Calu3 (cell line): ENCODE results near the gene THADA. TPM values are rescaled to one million over a fixed set of nuclear protein-coding genes. Genes with fewer than 3 reads are reported as not detected.

ENCODE experiments used
- BruUV-seq: library from RNA; stranded (reverse); fragments of 400-500 nt; replicated peaks from 2 replicates; lab custom pipeline; 2021; lab: Mats Ljungman, UMichigan
- CTCF ChIA-PET: fragments of 300-600 bp; sonication (Branson Sonifier 250); formaldehyde crosslinking; loops from one replicate; lab custom pipeline; 2022; ENCODE audit warnings: antibody characterized with exemption; lab: Charles Lee
- DNase-seq: peaks from one replicate; pipeline ENCODE4 v3.0.0; 2022
- H3K27ac Mint-ChIP-seq: one replicate; pipeline ENCODE4 v1.8.0; 2022; ENCODE audit warnings: mixed read lengths; ENCODE audit not compliant: unreplicated experiment
- H3K27me3 Mint-ChIP-seq: one replicate; pipeline ENCODE4 v1.8.0; 2022; ENCODE audit warnings: mixed read lengths; ENCODE audit not compliant: unreplicated experiment
- H3K36me3 Mint-ChIP-seq: one replicate; pipeline ENCODE4 v1.8.0; 2022; ENCODE audit warnings: mild to moderate bottlenecking, moderate library complexity, mixed read lengths; ENCODE audit not compliant: insufficient read depth, unreplicated experiment
- H3K4me1 Mint-ChIP-seq: one replicate; pipeline ENCODE4 v1.8.0; 2022; ENCODE audit warnings: mild to moderate bottlenecking, low read depth, mixed read lengths; ENCODE audit not compliant: unreplicated experiment
- H3K4me3 Mint-ChIP-seq: one replicate; pipeline ENCODE4 v1.8.0; 2022; ENCODE audit warnings: mild to moderate bottlenecking, low read depth, moderate library complexity, mixed read lengths; ENCODE audit not compliant: unreplicated experiment
- H3K9me3 Mint-ChIP-seq: one replicate; pipeline ENCODE4 v1.8.0; 2022; ENCODE audit warnings: low read depth, mixed read lengths; ENCODE audit not compliant: unreplicated experiment
- intact Hi-C: fragments of 100-400 bp; cut with micrococcal nuclease; formaldehyde crosslinking; loops from one replicate; pipeline ENCODE4 v1.10.0; 2022; ENCODE audit not compliant: unreplicated experiment
- total RNA-seq: library from RNA; stranded (reverse); gene quantifications from 2 replicates; pipeline ENCODE4 v1.2.3, GENCODE V29; 2022
- TF ChIP-seq, protein P1 (sequence below): fragments of 200-600 bp; IDR thresholded peaks from one replicate; pipeline ENCODE4 v1.8.0; 2022; ENCODE audit warnings: antibody characterized with exemption; ENCODE audit not compliant: unreplicated experiment

The THADA gene
- total RNA-seq, 1 experiment from 2014 or later, result 35.5 TPM

DNA sequence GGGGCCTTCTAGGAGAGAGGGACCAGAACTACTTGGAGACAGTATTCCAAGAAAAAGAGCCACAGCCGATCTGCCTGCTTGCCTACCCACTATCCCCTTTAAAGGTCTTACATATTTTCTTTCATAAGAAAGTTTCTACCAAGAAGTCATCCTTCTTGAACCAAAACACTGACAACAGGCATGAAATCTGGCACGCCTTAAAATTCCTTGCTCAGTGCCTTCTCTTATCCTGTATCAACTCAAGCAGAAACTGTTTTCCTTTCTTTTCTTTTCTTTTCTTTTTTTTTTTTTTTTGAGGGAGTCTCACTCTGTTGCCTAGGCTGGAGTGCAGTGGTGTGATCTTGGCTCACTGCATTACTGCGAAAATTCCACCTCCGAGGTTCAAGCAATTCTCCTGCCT is 321.1 kb downstream of the THADA start:
- H3K27me3 Mint-ChIP-seq, result no peaks in the 10 kb centered on the region
- intact Hi-C loops, result no loop called here
- TF ChIP-seq, protein P1, sequence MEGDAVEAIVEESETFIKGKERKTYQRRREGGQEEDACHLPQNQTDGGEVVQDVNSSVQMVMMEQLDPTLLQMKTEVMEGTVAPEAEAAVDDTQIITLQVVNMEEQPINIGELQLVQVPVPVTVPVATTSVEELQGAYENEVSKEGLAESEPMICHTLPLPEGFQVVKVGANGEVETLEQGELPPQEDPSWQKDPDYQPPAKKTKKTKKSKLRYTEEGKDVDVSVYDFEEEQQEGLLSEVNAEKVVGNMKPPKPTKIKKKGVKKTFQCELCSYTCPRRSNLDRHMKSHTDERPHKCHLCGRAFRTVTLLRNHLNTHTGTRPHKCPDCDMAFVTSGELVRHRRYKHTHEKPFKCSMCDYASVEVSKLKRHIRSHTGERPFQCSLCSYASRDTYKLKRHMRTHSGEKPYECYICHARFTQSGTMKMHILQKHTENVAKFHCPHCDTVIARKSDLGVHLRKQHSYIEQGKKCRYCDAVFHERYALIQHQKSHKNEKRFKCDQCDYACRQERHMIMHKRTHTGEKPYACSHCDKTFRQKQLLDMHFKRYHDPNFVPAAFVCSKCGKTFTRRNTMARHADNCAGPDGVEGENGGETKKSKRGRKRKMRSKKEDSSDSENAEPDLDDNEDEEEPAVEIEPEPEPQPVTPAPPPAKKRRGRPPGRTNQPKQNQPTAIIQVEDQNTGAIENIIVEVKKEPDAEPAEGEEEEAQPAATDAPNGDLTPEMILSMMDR, result no peak
- DNase-seq, result no peak
- CTCF ChIA-PET, result no interaction called here
- no peaks in the 10 kb centered on the region for H3K9me3 Mint-ChIP-seq
- H3K4me3 Mint-ChIP-seq, result no peak overlapping the region
- no TSS peak for BruUV-seq
- H3K27ac Mint-ChIP-seq, result no peak overlapping the region
- no peaks in the 10 kb centered on the region for H3K36me3 Mint-ChIP-seq
- H3K4me1 Mint-ChIP-seq, result peaks cover 16% of the 10 kb centered on the region

DNA sequence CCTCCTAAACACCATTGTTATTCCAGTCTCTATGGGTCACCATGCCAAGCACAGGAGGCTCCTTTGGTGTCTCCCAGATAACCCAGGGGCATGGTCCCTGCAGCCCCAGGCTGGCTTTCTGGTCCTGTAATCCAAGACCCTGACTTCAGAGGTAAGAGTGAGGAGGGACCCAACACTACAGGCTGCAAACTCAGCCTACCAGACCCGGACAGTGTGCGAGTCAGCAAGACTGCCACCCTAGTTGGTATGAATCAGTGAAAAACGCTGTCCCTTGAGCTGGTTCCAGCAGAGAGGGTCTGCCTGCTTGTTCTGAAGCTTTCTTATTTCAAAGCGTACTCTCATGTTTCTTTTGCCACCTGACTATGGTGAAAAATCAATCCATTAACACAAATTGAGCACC is 321.8 kb downstream of the THADA start:
- no peak overlapping the region for H3K27ac Mint-ChIP-seq
- no peaks in the 10 kb centered on the region for H3K27me3 Mint-ChIP-seq
- H3K4me1 Mint-ChIP-seq, result peaks cover 16% of the 10 kb centered on the region
- no TSS peak for BruUV-seq
- CTCF ChIA-PET, result no interaction called here
- intact Hi-C loops, result no loop called here
- no peaks in the 10 kb centered on the region for H3K36me3 Mint-ChIP-seq
- no peak for DNase-seq
- H3K4me3 Mint-ChIP-seq, result no peak overlapping the region
- TF ChIP-seq, protein P1, result no peak
- no peaks in the 10 kb centered on the region for H3K9me3 Mint-ChIP-seq

DNA sequence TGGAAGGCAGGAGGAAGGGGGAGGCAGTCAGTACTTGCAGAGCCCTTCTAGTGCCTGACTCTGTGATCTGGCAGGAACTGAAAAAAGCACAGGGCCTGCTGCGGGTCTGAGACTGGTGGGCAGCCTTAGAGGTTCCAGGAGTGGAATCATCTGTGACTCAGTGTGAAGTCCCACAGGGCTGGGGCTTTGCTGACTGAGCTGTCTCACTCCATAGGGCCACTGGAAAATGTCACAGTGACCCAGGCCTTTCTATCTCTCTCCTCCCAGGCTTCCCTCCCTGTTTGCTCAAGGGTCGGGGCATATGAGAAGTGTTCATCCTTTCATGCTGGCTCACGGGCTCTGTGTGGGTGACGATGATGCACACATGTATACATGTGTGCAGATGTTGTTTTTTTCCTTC is 322.3 kb downstream of the THADA start:
- Mint-ChIP-seq H3K4me1 (peaks cover 16% of the 10 kb centered on the region), H3K27me3 (no peaks in the 10 kb centered on the region), H3K27ac (no peak overlapping the region), H3K9me3 (no peaks in the 10 kb centered on the region), H3K4me3 (no peak overlapping the region), H3K36me3 (no peaks in the 10 kb centered on the region)
- no peak for DNase-seq
- CTCF ChIA-PET, result no interaction called here
- TF ChIP-seq, protein P1, result no peak
- intact Hi-C loops, result no loop called here
- no TSS peak for BruUV-seq

GRCh38 chr2:43270930-43271615 is 324.8 kb downstream of the THADA start:
- CTCF ChIA-PET, result interaction anchor here (0.7 kb wide), 1 partner anchor 228 kb away, joined by 3 read pairs; no protein-coding TSS in a partner anchor
- H3K4me3 Mint-ChIP-seq, result no peak overlapping the region
- no peaks in the 10 kb centered on the region for H3K4me1 Mint-ChIP-seq
- BruUV-seq, result no TSS peak
- H3K27ac Mint-ChIP-seq, result no peak overlapping the region
- intact Hi-C loops, result no loop called here
- no peaks in the 10 kb centered on the region for H3K27me3 Mint-ChIP-seq
- no peaks in the 10 kb centered on the region for H3K9me3 Mint-ChIP-seq
- H3K36me3 Mint-ChIP-seq, result peaks cover 6% of the 10 kb centered on the region
- no peak for DNase-seq
- TF ChIP-seq, protein P1, result no peak
